HEK293T (cell line): Measurements from ENCODE around the gene ADGRL2.

Experiments used
- LEF1 ChIP-seq: fragments of 450-650 bp; IDR thresholded peaks from 2 replicates; pipeline ENCODE4 v1.6.1; 2017; ENCODE audit warnings: mild to moderate bottlenecking, borderline replicate concordance
- NFRKB ChIP-seq: fragments of 450-650 bp; IDR thresholded peaks from 2 replicates; pipeline ENCODE4 v1.6.1; 2016; ENCODE audit warnings: mild to moderate bottlenecking, moderate library complexity
- TARDBP ChIP-seq: fragments of 450-650 bp; IDR thresholded peaks from 2 replicates; pipeline ENCODE4 v1.6.1; 2016

DNA sequence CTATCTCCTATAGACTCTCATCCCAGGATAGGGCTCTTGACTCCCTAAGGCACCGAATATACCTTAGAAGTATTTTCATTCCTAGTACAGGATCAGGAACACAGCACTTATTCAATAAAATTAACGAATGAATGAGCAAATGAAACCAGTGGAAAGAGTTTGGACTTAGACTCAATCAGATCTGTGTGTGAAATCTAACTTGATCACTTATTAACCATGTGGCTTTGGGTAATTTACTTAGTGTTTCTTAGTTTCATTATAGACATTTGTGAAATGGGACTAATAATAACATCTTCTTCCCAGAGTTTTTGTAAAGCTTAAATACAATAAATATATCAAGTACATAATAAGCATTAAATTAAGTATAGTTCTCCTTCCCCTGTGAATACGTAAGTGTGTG, 230.1 kb downstream of the ADGRL2 start:
- TF ChIP-seq TARDBP (no peak), LEF1 (no peak), NFRKB (no peak)
